Liver (tissue), 9 donors: ENCODE data around the gene BCAS1. TPM values are rescaled to one million over a fixed set of nuclear protein-coding genes. Genes with fewer than 3 reads are reported as not detected.

Experiments
- DNase-seq: peaks from one replicate; pipeline ENCODE4 v3.0.0-alpha.2; 2017; ENCODE audit warnings: low spot score
- H3K27ac ChIP-seq, 2 donors: one replicate each; pipeline ENCODE4 v1.7.0; 2013; ENCODE audit warnings: inconsistent platforms in 2 of 2, low read length in 2 of 2, control low read depth in 1 of 2, low read depth in 1 of 2, mild to moderate bottlenecking in 1 of 2
- H3K27me3 ChIP-seq, 4 donors: one replicate each; pipeline versions ENCODE4 v1.6.1 to v1.7.0; 2013; ENCODE audit warnings: low read length in 3 of 4, inconsistent platforms in 1 of 4, mild to moderate bottlenecking in 1 of 4, moderate library complexity in 1 of 4; ENCODE audit not compliant: control insufficient read depth in 4 of 4, insufficient read depth in 4 of 4
- H3K36me3 ChIP-seq, 4 donors: one replicate each; pipeline versions ENCODE4 v1.6.1 to v1.7.0; 2013; ENCODE audit warnings: low read length in 3 of 4, mild to moderate bottlenecking in 3 of 4, low read depth in 1 of 4, moderate library complexity in 1 of 4; ENCODE audit not compliant: control insufficient read depth in 4 of 4, insufficient read depth in 3 of 4
- H3K4me1 ChIP-seq, 4 donors: one replicate each; pipeline versions ENCODE4 v1.6.1 to v1.7.0; 2013; ENCODE audit warnings: low read length in 3 of 4, mild to moderate bottlenecking in 3 of 4, moderate library complexity in 1 of 4; ENCODE audit not compliant: control insufficient read depth in 4 of 4, insufficient read depth in 4 of 4
- H3K4me3 ChIP-seq, 3 donors: one replicate each; pipeline versions ENCODE4 v1.6.1 to v1.7.0; 2013; ENCODE audit warnings: low read length in 3 of 3, control low read depth in 1 of 3, low read depth in 1 of 3, mild to moderate bottlenecking in 1 of 3
- H3K9ac ChIP-seq, 2 donors: one replicate each; pipeline ENCODE4 v1.7.0; 2013; ENCODE audit warnings: low read length in 2 of 2, mild to moderate bottlenecking in 2 of 2, moderate library complexity in 2 of 2, control low read depth in 1 of 2, low read depth in 1 of 2
- H3K9me3 ChIP-seq, 4 donors: one replicate each; pipeline versions ENCODE4 v1.6.1 to v1.7.0; 2013; ENCODE audit warnings: low read length in 3 of 4; ENCODE audit not compliant: control insufficient read depth in 4 of 4
- ATF3 ChIP-seq: IDR thresholded peaks from 2 replicates; pipeline ENCODE4 v1.6.1; 2016; ENCODE audit warnings: antibody characterized with exemption
- CTCF ChIP-seq: fragments of 150-350 bp; IDR thresholded peaks from 2 replicates; pipeline ENCODE4 v1.5.1; 2017; ENCODE audit warnings: improper control_type of control experiment, low read depth, low read length; ENCODE audit not compliant: missing input control
- EGR1 ChIP-seq, 2 donors: IDR thresholded peaks; 2 replicates each; pipeline ENCODE4 v1.6.1; 2016 to 2018; ENCODE audit warnings: antibody characterized with exemption in 2 of 2, low read depth in 2 of 2
- FOXA1 ChIP-seq: IDR thresholded peaks from 2 replicates; pipeline ENCODE4 v1.6.1; 2016; ENCODE audit warnings: antibody characterized with exemption
- FOXA2 ChIP-seq: IDR thresholded peaks from 2 replicates; pipeline ENCODE4 v1.6.1; 2016; ENCODE audit warnings: antibody characterized with exemption
- GABPA ChIP-seq, 2 donors: IDR thresholded peaks in 1 of 2; conservative IDR thresholded peaks in 1 of 2; 2 replicates each; pipeline ENCODE4 v1.6.1; 2016; ENCODE audit warnings: antibody characterized with exemption in 2 of 2, mild to moderate bottlenecking in 1 of 2, moderate library complexity in 1 of 2
- HNF4G ChIP-seq: IDR thresholded peaks from 2 replicates; pipeline ENCODE4 v1.6.1; 2016; ENCODE audit warnings: antibody characterized with exemption
- JUND ChIP-seq, 2 donors: IDR thresholded peaks; 2 replicates each; pipeline ENCODE4 v1.6.1; 2016; ENCODE audit warnings: antibody characterized with exemption in 2 of 2
- MAX ChIP-seq: IDR thresholded peaks from 2 replicates; pipeline ENCODE4 v1.6.1; 2016; ENCODE audit warnings: antibody characterized with exemption
- NR2F2 ChIP-seq: IDR thresholded peaks from 2 replicates; pipeline ENCODE4 v1.6.1; 2016; ENCODE audit warnings: antibody characterized with exemption
- RAD21 ChIP-seq, 2 donors: IDR thresholded peaks; 2 replicates each; pipeline ENCODE4 v1.6.1; 2016; ENCODE audit warnings: antibody characterized with exemption in 2 of 2, mild to moderate bottlenecking in 2 of 2
- REST ChIP-seq: IDR thresholded peaks from 2 replicates; pipeline ENCODE4 v1.6.1; 2016; ENCODE audit warnings: antibody characterized with exemption, mild to moderate bottlenecking
- RXRA ChIP-seq, 2 donors: IDR thresholded peaks; 2 replicates each; pipeline ENCODE4 v1.6.1; 2017 to 2018; ENCODE audit warnings: antibody characterized with exemption in 2 of 2, mild to moderate bottlenecking in 1 of 2
- SP1 ChIP-seq: IDR thresholded peaks from 2 replicates; pipeline ENCODE4 v1.6.1; 2018; ENCODE audit warnings: antibody characterized with exemption, mild to moderate bottlenecking
- TAF1 ChIP-seq: conservative IDR thresholded peaks from 2 replicates; pipeline ENCODE4 v1.6.1; 2016; ENCODE audit warnings: antibody characterized with exemption, mild to moderate bottlenecking
- YY1 ChIP-seq: IDR thresholded peaks from 2 replicates; pipeline ENCODE4 v1.6.1; 2016; ENCODE audit warnings: antibody characterized with exemption, mild to moderate bottlenecking
- ZBTB33 ChIP-seq: IDR thresholded peaks from 2 replicates; pipeline ENCODE4 v1.6.1; 2016; ENCODE audit warnings: antibody characterized with exemption
- WGBS: extraction: QIAGEN DNeasy Blood & Tissue Kit; methylation state at CpG from one replicate; pipeline ENCODE4 v1.1.7; 2013; 5-methylcytosine and 5-hydroxymethylcytosine counted together
- polyA plus RNA-seq, 2 donors: library from polyadenylated mRNA; stranded (reverse) in 1 of 2; unstranded in 1 of 2; fragments of 200-250 nt in 1 of 2; fragments of >200 nt in 1 of 2; fragmentation: Nextera tagmentation in 1 of 2; extraction: Ambion mirVana in 1 of 2; gene quantifications; one replicate each; pipeline versions ENCODE4 v1.2.1 to v1.2.3, GENCODE V29; 2013 to 2015
- total RNA-seq, 2 donors: library from RNA; depleted of rRNA; stranded (reverse); fragments of >200 nt; gene quantifications; one replicate each; pipeline ENCODE4 v1.2.3, GENCODE V29; 2014
- donor health status: healthy.
- donor health status: healthy.
- donor health status: healthy.
- donor health status: healthy.
- donor health status: healthy.

BCAS1 gene
- total and polyA plus RNA-seq, 4 donors: under 0.01 to 0.93 (median 0.04) TPM

- no peaks in the 10 kb centered on the region for H3K36me3 ChIP-seq
- peaks cover 0 to 3% (median 0%) of the 10 kb centered on the region in 4 donors for H3K4me1 ChIP-seq
- H3K9ac ChIP-seq: no peak overlapping the region
- H3K27me3 ChIP-seq: no peaks in the 10 kb centered on the region
- no peaks in the 10 kb centered on the region for H3K9me3 ChIP-seq
- 67% methylated on average over 1 of the region's 1 CpG for WGBS
- no peak for TF ChIP-seq REST
- no peak for TF ChIP-seq FOXA1
- TF ChIP-seq GABPA (IDR thresholded peaks at IDR 0.05 in 1 of 2, conservative IDR thresholded peaks at IDR 0.05 in 1 of 2): no peak
- TF ChIP-seq RXRA (IDR thresholded peaks at IDR 0.05): no peak
- no peak for TF ChIP-seq EGR1 (IDR thresholded peaks at IDR 0.05; ENCODE audit: low read depth in 2 of 2)
- TF ChIP-seq TAF1: no peak
- TF ChIP-seq HNF4G: no peak
- no peak overlapping the region for H3K27ac ChIP-seq
- no peak for DNase-seq
- no peak overlapping the region for H3K4me3 ChIP-seq
Observed at GRCh38 chr20:53931597-53931996, 138.8 kb downstream of the BCAS1 start.

- DNase-seq: no peak
- no peak overlapping the region for H3K9ac ChIP-seq
- WGBS: 65% methylated on average over 3 of the region's 3 CpGs
- TF ChIP-seq CTCF: no peak
- TF ChIP-seq ZBTB33: no peak
- no peak for TF ChIP-seq FOXA1
- no peak for TF ChIP-seq RXRA (IDR thresholded peaks at IDR 0.05)
- TF ChIP-seq REST: no peak
- no peak for TF ChIP-seq EGR1 (IDR thresholded peaks at IDR 0.05; ENCODE audit: low read depth in 2 of 2)
- TF ChIP-seq TAF1: no peak
- no peak for TF ChIP-seq RAD21 (IDR thresholded peaks at IDR 0.05)
- no peak for TF ChIP-seq SP1
- TF ChIP-seq YY1: no peak
- TF ChIP-seq MAX: no peak
- TF ChIP-seq ATF3: no peak
- TF ChIP-seq GABPA (IDR thresholded peaks at IDR 0.05 in 1 of 2, conservative IDR thresholded peaks at IDR 0.05 in 1 of 2): no peak
- TF ChIP-seq JUND (IDR thresholded peaks at IDR 0.05): no peak
- TF ChIP-seq FOXA2: no peak
- no peak for TF ChIP-seq NR2F2
- no peaks in the 10 kb centered on the region for H3K27me3 ChIP-seq
- H3K4me1 ChIP-seq: peaks cover 0 to 5% (median 0%) of the 10 kb centered on the region in 4 donors
- no peaks in the 10 kb centered on the region for H3K36me3 ChIP-seq
- no peaks in the 10 kb centered on the region for H3K9me3 ChIP-seq
- no peak overlapping the region for H3K4me3 ChIP-seq
- H3K27ac ChIP-seq: no peak overlapping the region
Observed at GRCh38 chr20:53930651-53931504, 139.5 kb downstream of the BCAS1 start.
